Stimulated activated CD4-positive, alpha-beta T cell treated with anti-CD3 and anti-CD28 coated beads, Interleukin-1b, Interleukin-23, amount 100 ng/mL, for 4 hours (primary cell): ENCODE results near the gene RGL3.
"Not testable (repeated sequence)": the region's sequence is repeated elsewhere in the genome, so short reads cannot be mapped to it uniquely, and the experiment has no call there.

Source experiments
- DNase-seq, 2 donors: peaks; one replicate each; pipeline ENCODE4 v3.0.0-alpha.2; 2020; ENCODE audit warnings: low read depth in 2 of 2

The RGL3 gene

GRCh38 chr19:11450570-11451326, 31.6 kb upstream of the RGL3 start:
- DNase-seq = no peak

- DNase-seq = no peak
These were observed 29.9 kb upstream of the RGL3 start for GRCh38 chr19:11448923-11449554.

DNA sequence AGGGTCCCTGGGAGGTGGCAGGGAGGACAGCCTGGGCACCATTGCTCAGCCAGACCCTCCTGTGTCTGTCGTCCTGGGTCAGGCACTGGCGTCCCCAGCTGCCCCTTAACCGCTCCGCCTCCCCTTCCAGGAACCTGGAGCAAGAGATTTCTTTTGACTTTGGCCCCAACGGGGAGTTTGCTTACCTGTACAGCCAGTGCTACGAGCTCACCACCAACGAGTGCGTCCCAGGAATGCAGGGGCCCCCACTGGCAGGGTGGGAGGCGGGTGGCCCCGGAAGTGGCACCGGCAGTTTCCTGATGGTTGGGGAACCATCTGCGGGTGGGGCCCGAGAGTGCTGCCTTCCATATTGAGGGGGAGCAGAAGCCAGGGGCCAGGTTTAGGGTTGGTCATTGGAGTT, 29.3 kb upstream of the RGL3 start:
- DNase-seq = no peak

DNA sequence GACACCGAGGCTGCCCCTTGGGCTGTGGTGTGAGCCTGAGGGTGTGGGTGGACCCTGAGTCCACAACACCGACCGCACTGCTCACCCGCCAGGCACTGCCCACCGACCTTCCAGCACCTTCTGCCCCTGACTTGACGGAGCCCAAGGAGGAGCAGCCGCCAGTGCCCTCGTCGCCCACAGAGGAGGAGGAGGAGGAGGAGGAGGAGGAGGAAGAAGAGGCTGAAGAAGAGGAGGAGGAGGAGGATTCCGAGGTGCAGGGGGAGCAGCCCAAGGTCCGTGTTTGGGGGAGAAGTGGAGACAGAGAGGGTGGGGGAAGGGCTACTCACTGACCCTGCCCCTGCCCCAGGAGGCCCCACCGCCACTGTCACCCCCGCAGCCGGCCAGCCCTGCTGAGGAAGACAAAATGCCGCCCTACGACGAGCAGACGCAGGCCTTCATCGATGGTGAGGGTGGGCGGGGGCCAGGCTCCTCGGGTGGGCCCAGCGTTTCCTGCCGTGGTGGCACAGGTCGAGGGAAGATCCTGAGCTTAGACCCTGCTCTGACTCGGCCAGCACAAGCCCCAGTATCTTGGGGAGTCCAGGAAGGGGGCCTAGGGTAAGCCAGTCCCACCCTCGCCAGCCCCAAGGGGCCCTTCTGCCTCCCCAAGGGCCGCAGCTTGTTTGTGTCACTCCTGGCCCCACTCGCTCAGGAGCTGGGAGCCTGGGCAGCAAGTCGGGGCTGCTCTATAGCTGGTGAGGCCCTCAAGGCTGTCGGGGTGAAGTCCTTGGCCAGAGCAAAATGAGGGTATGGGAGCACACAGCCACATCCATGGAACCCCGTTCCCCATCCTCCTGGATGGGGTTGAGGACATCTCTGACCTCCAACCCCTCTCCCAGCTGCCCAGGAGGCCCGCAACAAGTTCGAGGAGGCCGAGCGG, 28.5 kb upstream of the RGL3 start:
- no peak for DNase-seq

DNA sequence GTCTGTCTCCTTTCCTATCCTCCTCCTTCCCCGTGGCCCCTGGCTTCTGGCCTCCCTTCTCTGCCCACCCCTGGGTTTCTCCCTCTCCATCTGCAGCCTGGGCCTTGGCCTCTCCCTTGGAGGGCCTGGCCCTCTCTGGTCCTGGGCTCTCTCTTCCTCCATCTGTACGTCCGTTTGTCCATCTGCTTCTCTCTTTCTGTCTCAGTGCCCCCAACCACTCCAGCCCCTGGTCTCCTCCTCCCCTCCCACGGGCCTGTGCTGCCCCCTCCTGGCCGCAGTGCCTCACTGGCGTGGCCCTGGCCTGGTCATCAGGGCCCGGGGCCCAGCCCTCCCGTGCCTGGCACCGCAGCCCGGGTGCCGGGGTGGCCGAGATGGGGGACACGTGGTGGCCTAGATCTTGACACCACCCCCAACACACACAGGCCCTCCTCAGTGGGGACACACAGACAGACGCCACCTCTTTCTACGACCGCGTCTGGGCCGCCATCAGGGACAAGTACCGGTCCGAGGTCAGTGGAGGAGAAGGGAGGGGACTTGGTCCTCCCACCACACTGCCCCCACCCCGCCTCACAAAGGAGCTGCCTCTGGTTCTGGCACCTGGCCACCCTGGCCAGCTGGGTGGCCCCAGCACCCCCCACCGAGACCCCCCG, 27.7 kb upstream of the RGL3 start:
- peak; percentile 29 to 47 for DNase-seq

- no peak for DNase-seq
These were observed 27.1 kb upstream of the RGL3 start for GRCh38 chr19:11446271-11446651.

DNA sequence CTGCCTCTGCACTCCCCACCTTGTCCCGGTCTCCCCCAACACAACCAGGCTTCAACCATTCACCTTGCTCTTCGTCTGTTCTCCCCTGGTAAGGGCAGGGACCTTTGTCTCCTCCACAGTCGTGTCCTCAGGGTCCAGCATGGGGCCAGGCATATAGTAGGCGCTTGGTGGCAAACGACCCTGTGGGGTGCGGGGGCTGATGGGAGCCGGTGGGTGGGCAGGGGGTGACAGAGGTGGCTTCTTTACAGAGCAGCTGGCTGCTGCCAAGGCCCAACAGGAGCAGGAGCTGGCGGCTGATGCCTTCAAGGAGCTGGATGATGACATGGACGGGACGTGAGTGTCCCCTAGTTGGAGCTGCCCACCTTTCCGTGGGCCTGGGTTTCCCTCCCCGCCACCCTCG, 26.0 kb upstream of the RGL3 start:
- DNase-seq = no peak

DNA sequence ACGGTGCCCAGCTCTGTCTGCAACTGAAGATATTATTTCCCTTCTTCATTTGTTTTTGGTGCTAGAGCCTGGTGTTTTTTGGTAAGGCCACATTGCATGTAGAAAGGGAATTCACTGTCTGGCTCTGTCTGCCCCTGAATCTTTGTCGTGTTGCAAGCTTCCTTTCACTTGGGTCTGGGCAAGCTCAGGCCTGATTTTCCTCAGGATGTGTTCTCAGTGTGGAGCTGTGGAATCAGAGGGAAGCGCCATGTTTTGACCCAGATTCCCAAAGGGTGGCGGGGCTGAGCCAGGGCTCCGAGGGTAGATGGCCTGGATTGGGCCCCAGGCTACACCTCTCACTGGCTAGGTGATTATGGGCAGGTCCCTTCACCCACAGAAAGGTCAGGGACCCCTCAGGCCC, 24.9 kb upstream of the RGL3 start:
- no peak for DNase-seq

DNA sequence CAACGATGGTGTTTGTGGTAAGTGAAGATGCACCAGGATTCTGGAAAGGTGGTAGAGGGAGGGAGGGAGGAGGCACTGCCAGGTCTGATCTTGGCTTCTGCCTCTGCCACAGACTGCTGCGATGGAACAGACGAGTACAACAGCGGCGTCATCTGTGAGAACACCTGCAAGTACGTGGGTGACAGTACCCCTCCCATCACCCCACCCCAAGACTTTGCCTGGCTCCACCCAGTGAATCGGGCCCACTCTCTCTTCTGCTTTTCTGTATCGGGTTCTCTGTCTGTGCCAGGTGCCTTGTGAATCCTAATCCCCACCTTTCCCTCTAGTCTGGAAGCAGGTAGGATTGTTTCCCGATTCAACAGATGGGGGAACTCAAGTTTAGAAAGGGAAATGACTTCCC, 18.8 kb upstream of the RGL3 start:
- DNase-seq = no peak

GRCh38 chr19:11435833-11436313, 16.8 kb upstream of the RGL3 start:
- peak in 1 of 2 donors; percentile 14 for DNase-seq

GRCh38 chr19:11435057-11435832, 16.1 kb upstream of the RGL3 start, which contains the start of the genes ODAD3 and PRKCSH:
TSS of gene ODAD3 (minus strand) at chr19:11435121. CDS start at chr19:11435016, 105 bp downstream.
TSS of gene PRKCSH (plus strand) at chr19:11435635. CDS start at chr19:11436118, 483 bp downstream.
- DNase-seq = peak; percentile 93 to 94

DNA sequence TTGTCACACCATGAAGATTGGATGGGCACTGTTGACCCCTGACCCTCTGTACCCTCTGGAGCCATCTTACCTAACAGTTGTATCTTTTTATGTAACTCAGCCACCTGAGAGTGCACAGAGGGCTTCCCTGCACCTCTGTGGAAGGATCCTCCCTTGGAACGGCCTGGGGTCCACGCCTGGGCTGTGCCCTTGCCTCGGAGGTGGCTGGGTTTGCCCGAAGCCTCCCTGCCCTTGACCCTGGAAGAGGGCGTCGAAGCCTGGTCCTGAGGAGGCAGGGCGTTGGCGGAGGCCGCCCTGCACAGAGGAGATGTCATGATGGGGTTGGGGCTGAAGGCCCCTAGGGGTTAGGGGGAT, 15.6 kb upstream of the RGL3 start:
- DNase-seq = no peak

DNA sequence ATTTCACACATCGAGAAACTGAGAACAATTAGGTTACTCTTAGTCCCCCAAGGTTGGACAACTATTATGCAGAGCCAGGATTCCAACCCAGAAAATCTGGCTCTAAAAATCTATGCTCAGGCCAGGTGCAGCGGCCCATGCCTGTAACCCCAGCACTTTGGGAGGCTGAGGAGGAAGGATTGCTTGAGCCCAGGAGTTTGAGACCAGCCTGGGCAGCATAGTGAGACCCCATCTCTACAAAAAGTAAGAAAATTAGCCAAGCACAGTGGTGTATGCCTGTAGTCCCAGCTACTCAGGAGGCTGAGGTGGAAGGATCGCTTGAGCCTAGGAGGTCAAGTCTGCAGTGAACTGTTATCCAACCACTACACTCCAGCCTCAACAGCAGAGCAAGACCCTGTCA, 14.4 kb upstream of the RGL3 start:
- not testable (repeated sequence) for DNase-seq

- DNase-seq = no peak
These were observed 7.5 kb upstream of the RGL3 start for GRCh38 chr19:11426656-11427055.

DNA sequence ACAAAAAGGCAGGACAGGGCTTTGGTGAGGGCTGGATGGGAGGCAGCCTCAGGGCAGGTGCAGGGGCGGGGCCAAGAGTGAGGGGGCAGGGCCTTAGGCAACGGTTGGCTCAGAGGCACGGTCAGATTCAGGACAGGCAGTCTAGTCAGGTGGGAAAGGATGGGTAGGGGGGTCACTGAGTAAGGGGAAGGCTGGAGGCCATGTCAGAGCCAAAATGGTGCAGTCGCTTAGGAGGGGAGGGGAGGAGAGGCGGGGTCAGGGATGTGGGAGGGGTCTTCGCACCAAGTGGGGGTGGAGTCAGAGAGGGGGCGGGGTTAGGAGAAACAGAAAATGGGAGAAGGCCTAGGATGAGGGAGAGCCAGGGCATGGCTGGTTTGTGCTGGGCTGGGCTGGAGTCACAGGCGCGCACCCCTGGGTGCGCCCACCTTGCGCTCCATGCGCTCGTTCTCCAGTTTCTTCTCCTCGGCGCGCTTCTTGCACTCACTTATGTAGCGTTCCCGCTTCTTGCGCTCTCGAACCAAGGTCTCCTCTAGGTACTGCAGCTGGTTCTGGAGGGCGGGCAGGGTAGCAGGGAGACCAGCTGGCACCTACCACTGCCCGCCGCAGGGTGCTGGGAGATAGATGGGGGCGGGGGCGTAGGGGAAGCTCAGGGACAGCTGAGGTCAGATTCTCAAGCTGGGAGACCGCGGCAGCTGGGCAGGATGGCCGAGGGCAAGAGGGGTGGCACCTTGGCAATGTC, 6.8 kb upstream of the RGL3 start:
- DNase-seq = no peak

- no peak for DNase-seq
These were observed 4.7 kb upstream of the RGL3 start for GRCh38 chr19:11423791-11424181.

- no peak for DNase-seq
These were observed 4.2 kb upstream of the RGL3 start for GRCh38 chr19:11423164-11423790.

DNA sequence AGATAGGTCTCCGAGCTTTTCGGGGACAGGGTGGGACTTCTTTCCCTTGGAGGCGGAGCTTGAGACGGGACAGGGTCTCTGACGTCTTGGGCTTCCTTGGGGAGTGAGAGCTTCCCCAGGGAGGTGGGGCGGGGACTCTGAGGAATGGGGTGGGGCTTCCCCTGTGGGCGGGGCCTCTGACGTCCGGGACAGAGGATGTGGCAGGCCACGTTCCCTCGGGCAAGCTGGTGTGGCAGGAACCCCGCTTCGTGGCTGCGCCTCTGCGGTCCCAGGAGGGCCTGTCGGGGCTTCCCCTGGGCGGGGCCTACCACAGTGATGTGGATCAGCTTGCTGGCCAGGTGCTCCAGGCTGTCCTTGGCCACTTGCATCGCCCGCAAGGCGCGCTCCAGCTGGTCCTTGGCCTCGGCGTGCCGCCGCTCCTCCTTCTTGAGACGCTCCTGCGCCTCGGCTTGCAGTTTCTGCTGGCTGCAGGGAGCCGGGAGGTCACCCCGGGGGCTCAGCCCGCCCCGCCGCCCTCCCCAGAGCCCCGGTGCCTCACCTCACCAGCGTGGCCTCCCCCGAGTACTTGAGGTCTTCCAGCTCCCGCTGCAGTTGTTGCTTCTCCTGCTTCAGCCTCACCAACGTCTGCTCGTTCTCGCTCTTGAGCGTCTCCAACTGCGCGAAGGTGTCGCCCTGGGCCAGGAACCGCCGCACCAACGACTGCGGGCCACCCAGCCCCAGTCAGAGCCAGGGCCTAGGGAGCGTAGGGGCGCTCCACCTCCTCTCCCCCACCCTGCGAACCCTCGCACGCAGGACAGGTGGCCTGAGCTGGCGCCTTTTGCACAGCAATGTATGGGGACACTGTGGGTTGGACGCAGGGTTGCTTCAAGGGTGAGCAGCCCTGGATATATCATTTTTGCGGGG, 3.3 kb upstream of the RGL3 start:
- DNase-seq = peak; percentile 32 to 56
